GM18498 (cell line): ENCODE data around the gene KCNH8.

ENCODE experiments used
- ATAC-seq: cut with Tn5 transposase; IDR thresholded peaks from one replicate; pipeline ENCODE4 v1.9.1; 2021; ENCODE audit warnings: mild to moderate bottlenecking, moderate library complexity; ENCODE audit not compliant: unreplicated experiment

Gene KCNH8

GRCh38 chr3:19467761-19468160 lies 319.5 kb downstream of the KCNH8 start:
- ATAC-seq = no peak

- no peak for ATAC-seq
These were observed 322.8 kb downstream of the KCNH8 start for GRCh38 chr3:19471138-19471537.

GRCh38 chr3:19473971-19474580 lies 325.8 kb downstream of the KCNH8 start:
- ATAC-seq = no peak

- no peak for ATAC-seq
These were observed 328.0 kb downstream of the KCNH8 start for GRCh38 chr3:19476281-19476680.

- no peak for ATAC-seq
These were observed 337.0 kb downstream of the KCNH8 start for GRCh38 chr3:19485267-19485666.

GRCh38 chr3:19487386-19487785 lies 339.1 kb downstream of the KCNH8 start:
- ATAC-seq = no peak

- ATAC-seq = no peak
These were observed 340.6 kb downstream of the KCNH8 start for GRCh38 chr3:19488939-19489338.

- no peak for ATAC-seq
These were observed 341.6 kb downstream of the KCNH8 start for GRCh38 chr3:19489936-19490335.

GRCh38 chr3:19506171-19506570 lies 357.9 kb downstream of the KCNH8 start:
- ATAC-seq = no peak

- no peak for ATAC-seq
These were observed 374.0 kb downstream of the KCNH8 start for GRCh38 chr3:19522305-19522704.

GRCh38 chr3:19526071-19526470 lies 377.8 kb downstream of the KCNH8 start:
- no peak for ATAC-seq

GRCh38 chr3:19527746-19528145 lies 379.4 kb downstream of the KCNH8 start:
- no peak for ATAC-seq

- ATAC-seq = no peak
These were observed 383.1 kb downstream of the KCNH8 start for GRCh38 chr3:19531426-19531825.

- peak; percentile 71 for ATAC-seq
These were observed 391.4 kb downstream of the KCNH8 start for GRCh38 chr3:19539518-19540392.

- ATAC-seq = peak; percentile 29
These were observed 392.2 kb downstream of the KCNH8 start for GRCh38 chr3:19540464-19540863.

GRCh38 chr3:19541284-19541683 lies 393.0 kb downstream of the KCNH8 start:
- peak; percentile 32 for ATAC-seq

GRCh38 chr3:19543212-19543841 lies 395.0 kb downstream of the KCNH8 start:
- peak; percentile 49 for ATAC-seq

- no peak for ATAC-seq
These were observed 399.6 kb downstream of the KCNH8 start for GRCh38 chr3:19547665-19548464.

- ATAC-seq = peak; percentile 97
These were observed 411.6 kb downstream of the KCNH8 start for GRCh38 chr3:19559724-19560442.

- ATAC-seq = no peak
These were observed 425.3 kb downstream of the KCNH8 start for GRCh38 chr3:19573644-19574043.
